ENCODE results near the gene ZNF236.
"Not testable (repeated sequence)": the region's sequence is repeated elsewhere in the genome, so short reads cannot be mapped to it uniquely, and the experiment has no call there.

Gene ZNF236

GRCh38 chr18:76914314-76914713 lies 92.0 kb downstream of the ZNF236 start:
- no peak for DNase-seq

GRCh38 chr18:76914796-76915195 lies 92.4 kb downstream of the ZNF236 start:
- no peak for DNase-seq

GRCh38 chr18:76915456-76915855 lies 93.1 kb downstream of the ZNF236 start:
- no peak for DNase-seq

DNA sequence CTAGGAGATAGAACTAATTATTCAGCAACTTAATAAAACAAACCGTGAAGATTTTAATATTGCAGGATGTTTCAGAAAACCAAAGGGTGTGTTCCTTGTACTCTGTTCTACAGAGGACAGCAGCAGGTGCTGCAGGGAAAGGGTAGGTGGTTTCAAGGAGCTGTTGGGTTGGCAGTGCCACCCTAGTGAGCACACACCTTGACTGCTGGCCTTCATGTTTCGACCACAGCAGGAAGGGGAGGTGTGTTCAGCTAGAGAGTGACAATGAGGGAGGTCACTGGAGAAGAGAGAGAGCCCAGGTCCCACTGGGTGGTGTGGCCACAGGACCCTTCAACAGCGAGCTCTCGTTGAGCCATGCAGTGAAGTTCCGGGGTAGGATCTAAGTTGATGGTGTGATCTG lies 98.6 kb downstream of the ZNF236 start:
- no peak for DNase-seq

DNA sequence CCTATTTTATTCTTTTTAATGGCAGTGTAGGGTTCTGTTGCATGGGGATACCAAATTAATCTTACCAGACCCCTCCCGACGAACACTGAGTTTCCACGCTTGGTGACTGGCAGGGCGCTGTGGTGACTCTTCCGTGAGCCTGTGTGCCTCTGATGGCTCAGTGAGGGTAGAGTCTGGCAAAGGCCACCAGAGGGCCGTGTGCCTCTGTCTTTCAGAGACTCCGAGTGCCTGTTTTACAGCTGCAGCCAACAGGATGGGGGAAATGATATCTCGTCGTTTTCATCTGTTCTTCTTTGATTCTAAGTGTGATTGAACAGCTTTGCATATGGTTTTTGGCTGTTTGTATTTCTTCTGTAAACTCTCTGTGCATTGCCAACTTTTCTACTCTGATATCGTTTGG lies 99.8 kb downstream of the ZNF236 start:
- peak; percentile 6 for DNase-seq

- DNase-seq = no peak
Measured at GRCh38 chr18:76923485-76924085, 101.2 kb downstream of the ZNF236 start.

GRCh38 chr18:76925501-76925900 lies 103.1 kb downstream of the ZNF236 start:
- DNase-seq = no peak

GRCh38 chr18:76927223-76927725 lies 104.9 kb downstream of the ZNF236 start:
- DNase-seq = no peak

DNA sequence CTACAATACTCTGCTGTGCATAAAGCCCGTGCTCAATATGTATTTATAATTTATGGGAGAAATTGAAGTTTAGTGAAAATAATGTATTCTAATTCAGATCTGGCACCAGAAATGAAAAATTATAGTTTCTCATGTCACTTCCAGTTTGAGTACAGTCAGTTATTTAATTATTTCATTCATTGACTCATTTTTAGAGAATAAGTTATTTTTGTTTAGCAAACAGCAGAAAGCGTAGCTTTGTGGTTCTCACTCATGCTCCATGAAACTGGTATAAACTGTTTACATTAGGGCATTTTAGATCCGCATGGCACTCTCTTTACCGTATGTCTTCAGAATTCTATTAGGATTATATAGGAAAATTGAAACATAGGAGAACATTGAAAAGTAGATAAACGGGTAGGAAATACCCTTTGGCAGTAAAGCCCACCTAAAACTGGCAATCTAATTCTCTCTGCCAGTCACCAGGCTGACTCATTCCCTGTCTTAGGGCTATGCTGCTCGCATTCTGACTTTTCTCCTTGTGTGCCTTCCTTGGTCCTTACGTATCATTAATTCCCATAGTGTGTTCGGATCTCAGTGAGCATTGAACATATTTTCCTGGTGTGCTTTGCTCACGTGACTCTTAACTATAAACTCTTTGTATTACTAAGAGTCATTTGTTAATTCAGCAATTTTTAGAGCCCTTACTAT lies 106.0 kb downstream of the ZNF236 start:
- DNase-seq = no peak

DNA sequence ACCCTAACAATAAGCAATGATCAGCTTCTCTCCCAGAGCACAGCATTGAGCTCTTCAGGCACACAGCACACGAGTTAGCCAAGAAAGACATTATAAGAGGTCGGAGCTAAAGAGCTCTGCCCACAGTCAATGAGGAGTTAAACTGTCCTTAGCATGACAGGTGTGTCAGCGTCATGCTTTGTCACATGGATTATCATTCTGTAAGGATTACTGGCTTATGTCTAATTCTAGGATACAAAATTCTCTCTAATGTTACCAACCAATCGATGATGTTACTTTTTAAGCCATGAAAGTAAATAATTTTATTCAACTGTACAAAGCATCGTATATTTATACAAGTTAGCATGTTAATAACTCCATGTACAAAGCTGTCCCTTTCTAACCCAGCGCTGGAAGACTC lies 108.8 kb downstream of the ZNF236 start:
- no peak for DNase-seq

GRCh38 chr18:76932026-76932819 lies 109.9 kb downstream of the ZNF236 start:
- DNase-seq = no peak

DNA sequence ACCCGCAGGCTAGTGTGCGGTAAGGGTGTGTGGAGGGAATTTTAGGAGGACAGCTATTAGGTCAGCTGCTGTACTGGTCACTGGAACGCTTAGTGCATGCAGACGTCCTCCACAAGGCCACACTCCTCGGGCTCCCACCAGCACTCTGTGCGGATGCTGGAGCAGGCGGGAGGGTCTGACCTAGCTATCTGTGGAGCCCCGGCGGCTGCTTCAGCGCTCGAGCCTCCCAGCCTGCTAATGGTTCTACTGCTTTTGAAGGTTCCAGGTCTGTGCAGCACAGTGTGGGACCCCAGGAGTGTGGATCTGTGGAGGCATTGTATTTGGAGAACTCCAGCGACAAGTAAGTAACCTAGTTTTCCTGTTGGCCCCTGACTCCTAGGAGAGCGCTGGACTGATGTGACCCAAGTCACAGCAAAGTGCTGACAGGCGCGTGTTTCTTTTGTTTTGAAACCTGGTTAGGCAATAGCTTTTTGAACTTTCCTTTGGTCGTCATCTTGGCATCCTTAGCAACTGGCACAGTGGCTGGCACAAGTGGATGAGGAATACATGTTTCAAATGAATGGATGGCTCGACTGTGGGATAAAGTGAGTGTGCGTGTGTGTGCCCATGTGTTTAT lies 113.5 kb downstream of the ZNF236 start:
- DNase-seq = no peak

- DNase-seq = no peak
Measured at GRCh38 chr18:76936877-76937276, 114.5 kb downstream of the ZNF236 start.

DNA sequence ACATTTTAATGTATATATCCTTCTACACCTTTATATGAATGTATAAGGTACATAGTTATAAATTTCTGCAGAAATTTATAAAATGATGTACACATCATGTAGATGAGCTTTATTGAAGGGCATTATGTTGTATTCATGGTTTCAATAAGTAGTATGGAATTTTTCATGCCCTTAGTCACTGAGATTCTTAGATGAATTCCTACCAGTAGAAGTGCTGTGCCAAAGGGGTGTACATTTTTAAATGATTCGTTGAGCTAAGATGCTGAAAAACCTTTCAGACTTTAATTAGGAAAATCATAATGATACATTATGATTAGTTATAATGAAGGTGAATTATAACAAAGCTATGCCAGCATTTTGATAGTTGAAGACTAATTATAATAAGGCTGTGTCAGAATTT lies 115.2 kb downstream of the ZNF236 start:
- no peak for DNase-seq

- no peak for DNase-seq
Measured at GRCh38 chr18:76938619-76939018, 116.3 kb downstream of the ZNF236 start.

- no peak for DNase-seq
Measured at GRCh38 chr18:76941284-76941683, 118.9 kb downstream of the ZNF236 start.

GRCh38 chr18:76943542-76944339 lies 121.4 kb downstream of the ZNF236 start:
- no peak for DNase-seq

DNA sequence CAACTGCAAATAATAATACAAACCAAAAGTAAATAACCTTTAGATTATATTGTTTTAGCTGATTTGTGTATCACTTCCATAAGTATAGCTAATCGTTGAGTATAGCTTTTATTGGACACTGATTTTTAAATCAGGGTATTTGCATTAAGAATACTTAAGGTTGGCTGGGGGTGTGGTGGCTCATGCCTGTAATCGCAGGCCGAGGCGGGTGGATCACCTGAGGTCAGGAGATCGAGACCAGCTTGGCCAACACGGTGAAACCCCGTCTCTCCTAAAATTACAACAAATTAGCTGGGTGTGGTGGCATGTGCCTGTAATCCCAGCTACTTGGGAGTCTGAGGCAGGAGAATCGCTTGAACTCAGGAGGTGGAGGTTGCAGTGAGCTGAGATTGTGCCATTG lies 122.0 kb downstream of the ZNF236 start:
- not testable (repeated sequence) for DNase-seq

- DNase-seq = no peak
Measured at GRCh38 chr18:76948345-76948744, 126.0 kb downstream of the ZNF236 start.

DNA sequence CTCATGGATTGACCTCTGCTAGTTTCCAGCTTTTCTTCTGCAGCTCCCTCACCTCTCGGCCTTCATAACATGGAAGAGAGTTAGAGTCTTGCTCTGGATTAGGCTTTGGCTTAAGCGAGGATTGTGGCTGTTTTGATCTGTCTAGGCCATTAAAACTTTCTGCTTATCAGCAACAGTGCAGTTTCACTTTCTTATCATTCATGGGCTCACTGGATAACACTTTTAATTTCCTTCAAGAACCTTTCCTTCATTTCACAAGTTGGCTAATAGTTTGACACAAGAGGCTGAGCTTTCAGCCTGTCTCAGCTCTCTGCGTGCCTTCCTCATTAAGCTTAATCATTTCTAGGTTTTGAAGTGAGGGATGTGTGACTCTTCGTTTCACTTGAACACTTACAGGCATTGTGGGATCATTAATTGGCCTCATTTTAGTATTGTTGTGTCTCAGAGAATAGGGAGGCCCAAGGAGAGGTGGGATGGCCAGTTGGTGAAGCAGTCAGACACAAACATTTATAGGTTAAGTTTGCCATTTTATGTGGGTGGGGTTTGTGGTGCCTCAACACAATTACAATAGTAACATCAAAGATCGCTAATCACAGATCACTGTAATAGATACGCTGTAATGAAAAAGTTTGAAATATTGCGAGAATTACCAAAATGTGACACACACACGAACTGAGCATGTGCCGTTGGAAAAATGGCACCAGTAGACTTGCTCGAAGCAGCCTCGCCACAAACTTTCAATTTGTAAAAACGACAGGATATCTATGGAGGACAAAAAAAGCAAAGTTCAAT lies 129.3 kb downstream of the ZNF236 start:
- DNase-seq = no peak

DNA sequence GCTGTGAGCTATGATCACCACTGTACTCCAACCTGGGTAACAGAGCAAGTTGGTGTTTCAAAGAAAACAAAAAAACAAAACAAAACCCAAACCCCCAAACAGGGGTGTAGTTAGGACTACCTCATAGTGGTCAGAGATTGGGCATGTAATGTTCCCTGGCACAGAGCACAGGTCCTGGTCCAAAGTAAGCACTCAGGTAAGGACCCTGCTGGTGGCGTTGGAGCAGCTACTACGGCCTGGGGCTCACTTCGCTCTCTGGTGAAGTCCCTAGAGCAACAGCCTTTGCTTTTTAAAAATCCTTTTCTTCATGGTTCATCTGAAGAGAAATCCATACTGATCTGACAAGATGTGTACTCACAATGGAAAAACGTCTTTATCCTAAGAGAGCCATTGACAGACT lies 130.4 kb downstream of the ZNF236 start:
- DNase-seq = no peak

DNA sequence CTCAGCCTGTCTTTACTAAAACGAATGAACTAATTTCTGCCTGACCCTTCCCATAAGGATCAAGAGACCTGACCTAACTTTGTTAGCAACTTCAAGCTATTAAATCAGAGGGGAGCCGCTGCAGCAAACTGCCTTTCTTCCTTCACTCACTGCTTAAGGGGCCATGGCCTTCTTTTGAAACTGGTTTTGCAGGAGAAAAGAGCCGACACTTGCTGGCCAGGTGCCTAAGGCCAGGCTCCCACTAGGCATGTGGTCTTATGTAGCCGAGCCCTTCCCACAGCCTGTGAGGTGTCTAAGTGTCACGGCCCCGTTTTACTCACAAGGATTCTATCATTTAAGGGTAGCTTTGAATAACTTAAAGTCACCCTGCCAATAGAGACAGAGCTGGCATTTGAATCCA lies 130.8 kb downstream of the ZNF236 start:
- DNase-seq = no peak

Data from NCI-H748 treated with DMSO at 0.1 percent for 48 hours (cell line).